ENCODE measurements around the gene DOCK4.

DNA sequence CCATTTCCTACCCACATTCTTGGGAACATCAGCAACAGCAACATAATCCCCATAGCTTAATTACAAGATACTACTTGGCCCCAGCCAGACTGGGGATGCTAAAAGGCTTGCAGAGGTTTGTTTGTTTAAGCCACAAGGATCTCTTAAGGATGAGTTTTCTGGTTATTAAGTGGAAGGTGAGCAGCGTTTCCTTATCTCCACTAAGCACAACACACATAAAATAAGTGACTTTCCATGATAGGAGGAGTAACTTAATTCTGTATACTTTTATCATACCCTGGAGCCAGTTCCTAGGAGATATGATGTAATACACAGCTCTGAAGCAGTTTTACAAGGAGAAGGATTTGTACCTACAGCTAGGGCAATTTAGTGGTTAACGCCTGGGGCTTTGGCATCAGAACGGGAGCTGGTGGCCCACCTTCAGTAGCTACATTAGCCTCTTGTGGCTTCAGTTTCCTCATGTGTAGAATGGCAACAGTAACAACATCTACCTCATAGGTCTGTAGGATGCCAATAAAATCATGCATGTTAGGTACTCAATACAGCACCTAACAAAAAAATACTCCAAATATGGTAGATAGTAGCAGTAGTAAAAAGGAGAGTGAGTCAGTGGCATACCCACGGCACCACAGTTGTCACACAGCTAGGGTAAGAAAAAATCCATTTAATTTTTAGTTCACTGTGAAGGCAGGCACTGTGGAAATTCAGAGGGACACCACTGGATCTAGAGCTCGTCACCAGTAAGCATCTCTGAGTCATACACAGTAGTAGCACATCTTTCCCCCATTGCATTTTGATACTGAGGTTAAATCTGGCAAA is 55.2 kb downstream of the DOCK4 start:
- TF ChIP-seq CTCF (IDR thresholded peaks at IDR 0.05) = no peak
- TF ChIP-seq ZFX (IDR thresholded peaks at IDR 0.05; ENCODE audit: borderline replicate concordance) = no peak

All from 22Rv1 (cell line).